GM21526 (cell line): ENCODE measurements around the gene HIRA.
"Not testable (repeated sequence)": the region's sequence is repeated elsewhere in the genome, so short reads cannot be mapped to it uniquely, and the experiment has no call there.

Source experiments
- ATAC-seq: cut with Tn5 transposase; IDR thresholded peaks from one replicate; pipeline ENCODE4 v1.9.1; 2021; ENCODE audit warnings: moderate library complexity; ENCODE audit not compliant: unreplicated experiment, low FRiP score

The HIRA gene

DNA sequence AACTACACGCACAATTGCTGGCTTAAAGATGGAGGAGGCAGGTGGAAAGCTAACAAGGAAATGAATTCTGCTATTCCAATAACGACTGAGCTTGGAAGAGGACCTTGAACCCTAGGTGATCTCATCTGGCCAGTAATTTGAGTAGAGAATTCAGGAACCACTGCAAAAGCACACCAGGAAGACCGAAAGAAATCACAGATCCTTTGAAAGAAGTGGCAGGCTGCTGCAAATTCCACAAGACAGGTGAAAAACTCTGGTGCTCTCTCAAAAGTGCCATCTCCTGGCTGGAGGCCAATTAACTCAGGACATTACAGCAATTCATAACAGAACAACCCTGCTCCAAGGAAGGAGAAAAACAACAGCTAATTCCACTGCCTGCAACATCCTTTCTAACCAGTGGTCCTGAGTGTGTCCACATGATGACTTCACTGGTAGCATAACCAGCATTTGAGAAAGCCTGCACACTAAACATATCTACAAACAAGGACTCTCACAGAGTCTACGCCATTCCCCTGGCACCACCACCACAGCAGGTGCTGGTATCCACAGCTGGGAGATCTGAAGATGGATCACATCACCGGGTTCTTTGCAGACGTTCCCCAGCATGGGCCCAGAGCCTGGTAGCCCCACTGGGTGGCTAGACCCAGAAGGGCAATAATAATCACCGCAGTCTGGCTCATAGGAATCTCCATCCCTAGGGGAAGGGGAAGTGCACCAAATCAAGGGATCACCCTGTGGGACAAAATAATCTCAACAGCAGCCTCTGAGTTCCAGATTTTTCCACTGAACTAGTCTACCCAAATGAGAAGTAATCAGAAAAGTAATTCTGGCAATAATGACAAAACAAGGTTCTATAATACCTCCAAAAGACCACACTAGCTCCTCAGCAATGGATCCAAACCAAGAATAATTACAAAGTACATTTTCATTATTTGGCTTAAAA, 95.1 kb downstream of the HIRA start:
- no peak for ATAC-seq

DNA sequence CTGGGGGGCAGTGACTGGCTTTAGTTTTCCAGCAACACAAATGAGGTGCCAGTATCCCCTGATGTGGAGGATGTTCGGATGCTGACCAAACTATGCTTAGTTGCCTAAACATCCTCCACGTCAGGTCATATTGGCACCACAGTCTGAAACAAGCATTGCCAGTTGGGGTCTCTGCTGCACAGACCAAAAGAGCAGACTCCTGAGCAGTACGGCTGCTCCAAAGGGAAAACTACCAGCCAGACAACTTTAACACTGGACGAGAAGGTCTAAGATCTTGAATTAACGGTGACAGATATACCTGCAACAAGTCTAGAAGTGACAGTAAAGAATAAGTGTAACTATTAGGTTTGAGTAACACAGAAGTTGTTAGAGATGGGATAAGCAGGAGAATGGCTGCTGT, 99.6 kb downstream of the HIRA start:
- ATAC-seq, result no peak

DNA sequence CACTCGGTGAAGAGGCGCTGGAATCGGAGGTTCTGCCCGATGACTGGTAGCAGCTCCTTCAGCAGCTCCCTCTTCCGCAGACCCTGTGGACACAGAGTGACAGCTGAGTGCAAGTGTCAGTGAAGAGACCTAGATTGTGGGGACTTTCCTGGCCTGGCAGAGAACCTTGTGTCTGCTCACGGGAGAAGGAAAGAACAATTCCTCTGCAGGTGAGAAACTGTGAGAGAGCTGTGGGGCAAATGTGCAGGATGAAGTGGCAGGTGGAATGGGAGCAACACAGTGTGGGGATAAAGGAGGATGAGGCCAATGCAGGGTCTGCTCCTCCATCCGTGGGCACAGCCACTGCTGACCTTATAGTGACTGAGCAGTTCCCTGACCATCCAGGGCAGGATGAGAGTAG, 100.1 kb downstream of the HIRA start:
- ATAC-seq, result no peak

DNA sequence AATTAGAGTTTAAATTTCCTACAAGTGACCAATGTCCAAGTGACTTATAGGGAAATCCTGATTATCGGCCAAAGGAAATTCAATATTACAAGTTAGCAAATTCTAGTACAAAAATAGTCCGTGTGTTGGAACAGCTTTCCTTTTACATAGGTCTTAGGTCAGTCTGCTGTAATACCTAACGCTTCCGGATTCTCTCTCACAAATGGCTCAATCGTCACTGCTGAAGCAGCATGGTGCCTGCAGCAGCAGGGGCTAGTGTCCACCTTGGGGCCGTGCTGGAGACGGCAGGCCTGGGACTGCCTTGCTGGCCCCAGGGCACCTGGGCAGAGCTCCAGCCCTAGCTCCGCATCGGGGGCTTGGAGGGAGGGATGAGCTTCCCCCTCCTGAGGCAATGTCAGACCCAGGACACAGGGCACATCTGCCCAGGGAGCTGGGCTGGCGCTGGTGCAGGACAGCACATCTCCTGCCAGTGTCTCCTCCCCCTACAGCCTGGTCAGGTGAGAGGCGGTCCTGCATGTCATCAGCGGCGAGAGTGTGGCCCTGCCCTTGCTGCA, 100.6 kb downstream of the HIRA start:
- ATAC-seq, result no peak

DNA sequence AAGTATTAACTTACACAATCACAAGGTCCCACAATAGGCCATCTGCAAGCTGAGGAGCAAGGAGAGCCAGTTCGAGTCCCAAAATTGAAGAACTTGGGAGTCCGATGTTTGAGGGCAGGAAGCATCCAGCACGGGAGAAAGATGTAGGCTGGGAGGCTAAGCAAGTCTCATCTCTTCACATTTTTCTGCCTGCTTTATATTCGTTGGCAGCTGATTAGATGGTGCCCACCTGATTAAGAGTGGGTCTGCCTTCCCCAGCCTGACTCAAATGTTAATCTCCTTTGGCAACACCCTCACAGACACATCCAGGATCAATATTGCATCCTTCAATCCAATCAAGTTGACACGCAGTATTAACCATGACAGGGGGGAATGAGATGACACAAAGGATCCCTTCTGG, 101.3 kb downstream of the HIRA start:
- ATAC-seq, result not testable (repeated sequence)

DNA sequence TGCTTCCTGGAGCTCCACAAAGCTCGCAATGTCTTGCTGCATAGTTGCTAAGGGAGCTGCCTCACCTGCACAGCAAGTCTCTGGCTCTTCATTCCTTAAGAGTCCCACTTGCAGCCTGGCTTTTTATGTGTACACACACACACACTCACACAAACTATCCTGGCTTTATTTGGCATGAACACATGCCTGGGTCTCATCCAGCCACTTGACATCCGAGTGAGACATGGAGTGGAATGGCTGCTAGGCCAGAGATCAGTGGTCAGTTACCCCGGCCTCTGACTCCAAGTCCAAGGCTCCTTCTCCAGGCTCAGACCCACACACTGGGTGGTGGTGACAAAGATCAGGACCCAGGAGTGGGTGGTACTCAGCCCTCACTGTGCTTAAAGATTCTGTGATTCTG, 102.1 kb downstream of the HIRA start:
- no peak for ATAC-seq

DNA sequence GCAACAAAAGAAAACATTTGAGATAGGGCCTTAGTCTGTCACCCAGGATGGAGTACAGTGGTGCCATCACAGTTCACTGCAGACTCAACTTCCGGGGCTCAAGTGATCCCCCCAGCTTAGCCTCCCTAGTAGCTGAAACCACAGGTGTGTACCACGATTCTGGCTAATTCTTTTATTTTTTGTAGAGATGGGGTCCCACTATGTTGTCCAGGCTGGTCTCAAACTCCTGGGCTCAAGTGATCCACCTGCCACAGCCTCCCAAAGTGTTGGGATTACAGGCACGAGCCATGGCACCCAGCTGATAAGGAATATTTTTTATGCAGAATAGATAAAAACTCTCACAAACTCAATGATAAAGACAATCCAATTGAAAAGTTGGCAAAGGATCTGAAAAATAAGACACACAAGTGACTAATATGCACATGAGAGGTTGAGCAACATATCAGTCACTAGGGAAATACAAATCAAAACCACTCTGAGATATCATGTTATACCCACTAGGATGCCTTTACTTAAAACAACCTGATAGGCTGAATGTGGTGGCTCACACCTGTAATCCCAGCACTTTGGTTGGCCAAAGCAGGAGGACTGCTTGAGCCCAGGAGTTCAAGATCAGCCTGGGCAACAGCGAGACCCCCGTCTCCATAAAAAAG, 106.1 kb downstream of the HIRA start:
- ATAC-seq, result no peak

DNA sequence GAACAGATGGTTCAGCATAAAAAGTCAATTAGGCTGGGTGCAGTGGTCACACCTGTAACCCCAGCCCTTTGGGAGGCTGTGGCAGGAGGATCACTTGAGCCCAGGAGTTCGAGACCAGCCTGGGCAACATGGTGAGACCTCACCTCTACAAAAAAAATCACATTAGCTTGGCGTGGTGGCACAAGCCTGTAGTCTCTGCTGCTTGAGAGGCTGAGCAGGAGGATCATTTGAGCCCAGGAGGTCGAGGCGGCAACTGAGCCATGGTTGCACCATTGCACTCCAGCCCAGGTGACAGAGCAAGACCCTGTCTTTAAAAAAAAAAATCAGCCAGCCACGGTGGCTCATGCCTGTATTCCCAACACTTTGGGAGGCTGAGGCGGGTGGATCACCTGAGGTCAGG, 108.1 kb downstream of the HIRA start:
- ATAC-seq, result not testable (repeated sequence)

DNA sequence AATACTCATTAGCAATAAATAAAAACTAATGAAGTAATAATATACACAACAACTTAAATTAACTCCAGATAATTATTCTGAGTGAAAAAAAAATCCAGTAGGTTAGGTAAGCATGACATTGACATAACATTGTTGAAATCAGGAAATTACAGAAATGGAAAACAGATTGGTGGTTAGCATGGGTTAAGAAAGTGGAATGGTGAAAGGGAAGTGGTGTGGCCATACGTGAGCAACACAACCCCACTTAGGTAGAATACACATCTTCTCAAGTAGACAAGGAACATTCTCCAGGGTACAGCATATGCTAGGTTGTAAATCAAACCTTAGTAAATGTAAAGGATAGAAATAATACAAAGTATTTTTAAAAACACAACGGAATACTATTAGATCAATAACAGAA, 109.8 kb downstream of the HIRA start:
- no peak for ATAC-seq

DNA sequence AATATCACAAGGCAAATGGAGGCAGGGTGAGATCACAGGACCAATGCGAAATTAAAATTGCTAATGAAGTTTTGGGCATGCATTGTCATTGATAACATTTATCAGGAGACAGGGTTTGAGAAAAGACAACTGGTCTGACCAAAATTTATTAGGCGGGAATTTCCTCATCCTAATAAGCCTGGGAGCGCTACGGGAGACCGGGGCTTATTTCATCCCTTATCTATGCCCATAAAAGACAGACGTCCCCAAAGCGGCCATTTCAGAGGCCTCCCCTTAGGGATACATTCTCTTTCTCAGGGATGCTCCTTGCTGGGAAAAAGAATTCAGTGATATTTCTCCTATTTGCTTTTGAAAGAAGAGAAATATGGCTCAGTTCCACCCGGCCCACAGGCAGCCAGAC, 111.4 kb downstream of the HIRA start:
- ATAC-seq, result not testable (repeated sequence)

DNA sequence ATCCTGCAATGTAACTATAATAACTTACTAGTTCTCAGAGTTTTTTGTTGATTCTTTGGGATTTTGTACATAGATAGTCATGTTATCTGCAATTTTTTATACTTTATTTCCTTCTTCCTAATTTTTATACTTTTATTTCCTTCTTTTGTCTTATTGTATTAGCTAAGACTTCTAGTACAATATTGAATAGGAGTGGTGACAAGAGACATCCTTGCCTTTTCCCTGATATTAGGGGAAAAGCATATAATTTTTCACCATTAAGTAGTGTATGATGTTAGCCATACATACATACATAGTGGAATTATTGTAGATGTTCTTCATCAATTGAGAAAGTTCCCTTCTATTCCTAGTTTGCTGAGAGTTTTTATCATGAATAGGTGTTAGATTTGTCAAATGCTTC, 112.3 kb downstream of the HIRA start:
- ATAC-seq, result no peak

DNA sequence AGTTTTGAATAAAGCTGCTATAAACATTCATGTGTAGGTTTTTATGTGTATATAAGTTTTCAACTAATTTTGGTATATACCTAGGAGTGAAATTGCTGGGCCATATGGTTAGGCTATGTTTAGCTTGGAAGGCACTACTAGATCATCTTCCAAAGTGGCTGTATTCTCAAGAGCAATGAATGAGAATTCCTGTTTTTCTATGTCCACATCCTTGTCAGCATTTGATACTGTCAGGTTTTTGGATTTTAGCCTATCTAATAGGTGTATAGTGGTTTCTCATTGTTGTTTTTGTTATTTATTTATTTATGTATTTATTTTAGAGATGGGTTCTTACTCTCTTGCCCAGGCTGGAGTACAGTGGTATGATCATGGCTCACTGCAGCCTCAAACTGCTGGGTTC, 113.7 kb downstream of the HIRA start:
- no peak for ATAC-seq

DNA sequence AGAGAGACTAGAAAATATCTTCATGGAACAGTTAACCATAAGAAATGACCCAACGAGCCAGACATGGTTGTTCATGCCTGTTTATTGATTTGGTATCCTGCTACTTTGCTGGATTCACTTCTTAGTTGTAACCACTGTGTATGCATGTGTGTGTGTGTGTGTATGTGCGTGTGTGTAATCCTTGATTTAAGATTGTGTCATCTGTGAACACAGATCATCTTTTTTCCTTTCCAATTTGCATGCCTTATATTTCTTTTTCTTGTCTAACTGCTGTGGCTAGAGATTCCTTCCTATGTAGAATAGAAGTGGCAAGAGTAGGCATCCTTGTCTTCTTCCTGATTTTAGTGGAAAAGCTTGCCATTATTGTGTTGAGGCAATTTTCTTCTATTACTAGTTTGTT, 123.7 kb downstream of the HIRA start:
- no peak for ATAC-seq

DNA sequence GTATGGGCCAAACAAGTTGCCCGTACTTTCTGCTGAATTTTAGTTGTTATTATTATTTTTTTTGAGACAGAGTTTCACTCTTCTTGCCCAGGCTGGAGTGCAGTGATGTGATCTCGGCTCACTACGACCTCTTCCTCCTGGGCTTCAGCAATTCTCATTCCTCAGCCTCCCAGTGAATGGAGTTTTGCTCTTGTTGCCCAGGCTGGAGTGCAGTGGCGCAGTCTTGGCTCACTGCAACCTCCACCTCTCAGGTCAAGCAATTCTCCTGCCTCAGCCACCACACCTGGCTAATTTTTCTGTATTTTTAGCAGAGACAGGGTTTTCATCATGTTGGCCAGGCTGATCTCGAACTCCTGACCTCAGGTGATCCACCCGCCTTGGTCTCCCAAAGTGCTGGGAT, 125.0 kb downstream of the HIRA start:
- ATAC-seq, result not testable (repeated sequence)

DNA sequence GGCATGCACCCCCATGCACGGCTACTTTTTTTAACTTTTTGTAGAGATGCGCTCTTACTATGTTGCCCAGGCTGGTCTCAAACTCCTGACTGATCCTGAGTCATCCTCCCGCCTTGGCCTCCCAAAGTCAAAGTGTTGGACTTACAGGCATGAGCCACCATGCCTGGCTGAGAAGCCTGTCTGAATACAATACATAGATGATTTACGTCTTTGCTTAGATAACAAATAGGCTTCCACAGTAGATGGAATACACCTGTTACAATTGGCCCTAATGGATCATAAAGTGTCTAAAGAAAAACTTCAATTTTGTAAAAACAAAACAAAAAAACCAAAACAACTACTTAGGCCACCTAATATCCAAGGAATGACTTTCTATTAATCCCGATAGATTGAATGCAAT, 127.0 kb downstream of the HIRA start:
- ATAC-seq, result no peak

DNA sequence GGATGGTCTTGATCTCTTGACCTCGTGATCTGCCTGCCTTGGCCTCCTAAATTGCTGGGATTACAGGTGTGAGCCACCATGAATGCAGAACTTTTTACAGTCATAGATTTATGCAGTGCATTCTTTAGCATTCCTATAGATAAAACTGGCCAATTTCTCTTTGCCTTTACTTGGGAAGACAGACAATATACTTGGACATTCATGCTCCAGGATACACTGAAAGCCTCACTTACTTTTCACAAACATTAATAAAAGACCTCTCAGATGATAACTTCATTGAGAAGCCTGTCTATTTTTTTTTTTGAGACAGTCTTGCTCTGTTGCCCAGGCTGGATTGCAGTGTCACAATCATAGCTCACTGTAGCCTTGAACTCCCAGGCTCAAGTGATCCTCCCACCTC, 127.7 kb downstream of the HIRA start:
- ATAC-seq, result no peak

DNA sequence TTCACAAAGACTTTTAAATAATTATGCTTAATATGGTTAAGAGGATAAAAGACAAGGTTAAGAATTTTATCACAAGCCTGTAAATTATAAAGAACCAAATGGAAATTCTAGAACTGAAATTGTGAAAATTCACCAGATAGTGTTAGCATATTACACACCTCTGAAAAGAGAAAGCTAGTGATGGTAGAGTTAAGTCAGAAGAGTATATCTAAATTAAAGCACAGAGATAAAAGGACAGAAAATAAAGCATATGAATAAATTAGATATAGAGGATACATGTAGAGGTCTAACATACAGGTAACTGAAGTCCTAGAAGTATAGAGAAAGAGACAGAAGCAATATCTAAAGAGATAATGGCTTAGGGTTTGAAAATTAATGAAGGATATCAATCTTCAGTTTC, 135.8 kb downstream of the HIRA start:
- ATAC-seq, result no peak

DNA sequence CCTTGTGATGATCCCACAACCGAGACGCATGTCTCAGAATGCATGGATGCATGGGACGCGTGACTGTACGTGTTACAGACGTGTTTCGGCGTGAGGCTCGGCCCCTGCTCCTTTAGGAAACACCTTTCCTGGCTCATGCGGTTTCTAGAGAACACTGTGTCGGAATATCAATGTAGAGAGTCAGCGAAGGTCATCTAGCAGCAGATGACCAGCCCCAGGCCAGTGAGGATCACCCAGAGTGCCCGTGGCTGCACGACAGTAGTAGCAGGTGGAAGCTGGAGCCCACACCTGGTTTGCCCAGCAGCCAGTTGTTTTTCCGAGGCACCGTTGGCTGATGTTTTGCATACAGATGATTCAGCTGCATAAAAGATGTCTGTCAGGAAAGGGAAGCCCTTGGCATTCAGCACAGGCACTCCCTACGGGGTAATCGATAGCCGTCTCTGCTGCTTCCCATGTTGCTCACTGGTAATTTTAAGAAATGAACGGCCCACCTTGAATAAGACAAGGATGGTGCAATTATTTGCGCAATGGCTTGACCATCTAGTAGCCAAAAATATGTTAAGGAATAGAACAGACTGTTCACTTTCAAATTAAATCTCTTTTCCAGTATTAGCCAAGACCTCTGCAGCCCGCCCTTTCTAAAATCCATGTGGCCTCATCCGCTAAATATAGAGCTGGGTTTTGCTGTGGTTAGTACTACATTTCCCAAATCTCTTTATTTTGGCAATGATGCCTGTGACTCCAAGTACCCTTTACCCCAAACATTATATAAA, 138.9 kb downstream of the HIRA start:
- no peak for ATAC-seq

DNA sequence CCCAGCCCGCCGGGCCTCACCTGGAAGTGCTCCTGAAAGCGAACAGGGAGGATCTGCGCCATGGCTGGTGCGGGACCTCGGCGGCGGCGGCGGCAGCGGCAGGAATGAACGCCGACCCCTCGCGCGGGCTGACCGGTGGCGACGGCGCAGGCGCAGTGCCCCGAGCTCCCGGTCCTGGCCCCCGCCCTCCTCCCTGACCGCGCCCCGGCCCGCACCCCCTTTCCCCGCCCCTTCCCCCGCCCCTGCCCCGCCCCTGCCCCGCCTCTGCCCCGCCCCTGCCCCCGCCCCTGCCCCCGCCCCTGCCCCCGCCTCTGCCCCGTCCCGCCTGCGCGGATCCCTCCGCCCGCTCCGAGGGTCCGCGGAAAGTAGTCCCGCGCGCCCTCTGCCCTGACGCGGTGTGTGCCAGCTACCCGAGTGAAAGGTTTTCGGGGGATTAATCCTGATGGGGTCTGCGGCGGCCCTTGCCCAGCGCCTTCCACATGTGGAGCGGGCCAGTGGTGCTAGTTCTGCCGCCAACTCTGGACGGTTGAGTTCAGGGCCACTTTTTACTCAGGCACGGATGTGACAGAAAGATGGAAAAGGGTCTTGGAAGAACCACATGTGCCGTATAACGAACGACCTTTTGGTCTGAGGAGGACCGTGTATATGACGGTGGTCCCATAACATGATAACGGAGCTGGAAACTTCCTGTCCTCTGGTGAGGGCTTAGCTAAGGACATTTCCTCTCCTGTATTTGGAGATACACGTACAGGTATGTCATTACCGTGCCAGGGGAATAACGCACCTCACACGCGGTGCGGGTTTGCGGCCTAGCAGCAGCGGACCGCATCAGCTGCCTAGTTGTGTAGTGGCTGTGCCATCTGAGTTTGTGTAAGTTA, 139.7 kb downstream of the HIRA start, which contains the start of gene CLTCL1:
Gene CLTCL1 (minus strand): TSS at position 140 of the 878 bp plus-strand sequence. CDS start 78 bp downstream, at position 62.
- no peak for ATAC-seq

DNA sequence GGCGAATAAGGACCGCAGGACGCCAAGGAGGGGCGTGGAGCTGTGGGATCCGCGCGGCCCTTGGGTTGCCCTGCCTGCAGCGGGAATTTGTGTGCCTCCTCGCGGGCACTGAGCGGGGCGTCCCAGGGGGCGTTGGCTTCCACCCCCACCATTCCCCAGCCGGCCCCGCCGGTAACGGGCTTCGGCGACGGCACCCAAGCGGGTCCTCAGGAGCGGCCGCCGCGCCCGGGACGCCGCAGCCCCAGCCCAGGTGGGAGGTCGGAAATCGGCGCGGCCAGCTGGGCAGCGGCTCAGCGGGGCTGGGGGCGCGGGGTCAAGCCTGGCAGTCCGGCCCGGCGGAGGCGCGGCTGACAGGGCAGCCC, 140.3 kb downstream of the HIRA start:
- ATAC-seq, result no peak
